Gastrocnemius medialis (tissue), 4 donors: Measurements from ENCODE around the gene FAM25G. TPM values are rescaled to one million over a fixed set of nuclear protein-coding genes. Genes with fewer than 3 reads are reported as not detected.

Experiments
- ATAC-seq, 2 donors: fragments of 150-250 bp; one replicate each; pipeline ENCODE4 v1.9.1; 2016
- DNase-seq, 2 donors: peaks; one replicate each; pipeline ENCODE4 v3.0.0-alpha.2; 2019
- H3K27ac ChIP-seq, 4 donors: fragments of 200-600 bp; sonication (generic); 1 replicate in 1 of 4; 2 replicates in 3 of 4; pipeline ENCODE4 v1.5.1; 2016 to 2018; ENCODE audit warnings: mild to moderate bottlenecking in 2 of 4, moderate library complexity in 1 of 4
- H3K27me3 ChIP-seq, 3 donors: fragments of 200-600 bp; sonication (generic) in 2 of 3; 1 replicate in 1 of 3; 2 replicates in 2 of 3; pipeline versions ENCODE4 v1.5.1 to v1.6.0; 2016 to 2019; ENCODE audit warnings: mild to moderate bottlenecking in 1 of 3, moderate library complexity in 1 of 3
- H3K36me3 ChIP-seq, 2 donors: fragments of 200-600 bp; sonication (generic) in 1 of 2; one replicate each; pipeline ENCODE4 v1.5.1; 2017 to 2018
- H3K4me1 ChIP-seq, 2 donors: fragments of 200-600 bp; sonication (generic) in 1 of 2; one replicate each; pipeline ENCODE4 v1.5.1; 2016 to 2017; ENCODE audit warnings: mild to moderate bottlenecking in 2 of 2
- H3K4me3 ChIP-seq, 4 donors: fragments of 200-600 bp; sonication (generic) in 3 of 4; 1 replicate in 1 of 4; 2 replicates in 3 of 4; pipeline ENCODE4 v1.5.1; 2016 to 2019; ENCODE audit warnings: mild to moderate bottlenecking in 2 of 4
- H3K9me3 ChIP-seq, 3 donors: fragments of 200-600 bp; sonication (generic) in 2 of 3; 1 replicate in 1 of 3; 2 replicates in 2 of 3; pipeline ENCODE4 v1.5.1; 2016 to 2019
- CTCF ChIP-seq, 5 experiments: fragments of 450-650 bp in 3 of 5; fragments of 200-600 bp in 2 of 5; sonication (generic) in 2 of 5; IDR thresholded peaks in 4 of 5; conservative IDR thresholded peaks in 1 of 5; 1 replicate in 4 of 5; 2 replicates in 1 of 5; pipeline ENCODE4 v1.5.1; 2016 to 2019; ENCODE audit warnings: antibody characterized with exemption in 5 of 5, mild to moderate bottlenecking in 3 of 5, moderate library complexity in 3 of 5
- POLR2A ChIP-seq, 2 donors: fragments of 450-650 bp; IDR thresholded peaks; one replicate each; pipeline ENCODE4 v1.6.1; 2017; ENCODE audit warnings: antibody characterized with exemption in 2 of 2, mild to moderate bottlenecking in 2 of 2, moderate library complexity in 2 of 2
- in situ Hi-C, 4 donors: fragments of 200-750 bp; cut with MboI; loops; one replicate each; pipeline versions ENCODE4 v1.15.0 to v1.8.0; 2017; ENCODE audit warnings: low sequenced_read_pairs in 4 of 4
- intact Hi-C: fragments of 100-400 bp; cut with DNase I; formaldehyde crosslinking; loops from one replicate; pipeline ENCODE4 v1.15.1; 2023; ENCODE audit warnings: low total_unique reads
- total RNA-seq, 4 donors: library from RNA; depleted of rRNA; stranded (reverse); fragments of >200 nt; gene quantifications; one replicate each; pipeline versions ENCODE4 v1.1.0 to v1.2.3, GENCODE V29; 2016

The FAM25G gene
- total RNA-seq, 4 donors from 2014 or later: not detected

GRCh38 chr10:47451273-47451997, 40.1 kb downstream of the FAM25G start:
- no peak overlapping the region for H3K4me3 ChIP-seq
- ATAC-seq: no peak
- DNase-seq: no peak
- TF ChIP-seq CTCF (IDR thresholded peaks at IDR 0.05 in 4 of 5, conservative IDR thresholded peaks at IDR 0.05 in 1 of 5) (no peak), POLR2A (IDR thresholded peaks at IDR 0.05) (no peak)
- no peaks in the 10 kb centered on the region for H3K36me3 ChIP-seq
- H3K9me3 ChIP-seq: no peaks in the 10 kb centered on the region
- H3K27ac ChIP-seq: no peak overlapping the region
- intact Hi-C loops (no loop called here), in situ Hi-C loops (no loop called here)
- H3K4me1 ChIP-seq: no peaks in the 10 kb centered on the region
- H3K27me3 ChIP-seq: no peaks in the 10 kb centered on the region

- intact Hi-C loops (no loop called here), in situ Hi-C loops (no loop called here)
- DNase-seq (no peak), ATAC-seq (no peak)
- H3K9me3 ChIP-seq: no peaks in the 10 kb centered on the region
- no peaks in the 10 kb centered on the region for H3K4me1 ChIP-seq
- H3K27ac ChIP-seq: no peak overlapping the region
- H3K36me3 ChIP-seq: no peaks in the 10 kb centered on the region
- H3K27me3 ChIP-seq: no peaks in the 10 kb centered on the region
- TF ChIP-seq CTCF (IDR thresholded peaks at IDR 0.05 in 4 of 5, conservative IDR thresholded peaks at IDR 0.05 in 1 of 5) (no peak), POLR2A (IDR thresholded peaks at IDR 0.05) (no peak)
- H3K4me3 ChIP-seq: no peak overlapping the region
Measured at GRCh38 chr10:47450442-47450841, 41.1 kb downstream of the FAM25G start.

GRCh38 chr10:47449979-47450378, 41.5 kb downstream of the FAM25G start:
- in situ Hi-C loops (no loop called here), intact Hi-C loops (no loop called here)
- H3K36me3 ChIP-seq: no peaks in the 10 kb centered on the region
- H3K27me3 ChIP-seq: no peaks in the 10 kb centered on the region
- no peaks in the 10 kb centered on the region for H3K4me1 ChIP-seq
- no peak overlapping the region for H3K27ac ChIP-seq
- ATAC-seq: no peak
- no peaks in the 10 kb centered on the region for H3K9me3 ChIP-seq
- H3K4me3 ChIP-seq: no peak overlapping the region
- TF ChIP-seq CTCF (IDR thresholded peaks at IDR 0.05 in 4 of 5, conservative IDR thresholded peaks at IDR 0.05 in 1 of 5) (no peak), POLR2A (IDR thresholded peaks at IDR 0.05) (no peak)
- DNase-seq: no peak

GRCh38 chr10:47449102-47449978, 42.2 kb downstream of the FAM25G start:
- in situ Hi-C loops: no loop called here
- Histone ChIP-seq H3K9me3 (no peaks in the 10 kb centered on the region), H3K36me3 (no peaks in the 10 kb centered on the region), H3K27ac (no peak overlapping the region), H3K4me1 (no peaks in the 10 kb centered on the region), H3K27me3 (no peaks in the 10 kb centered on the region), H3K4me3 (no peak overlapping the region)
- TF ChIP-seq CTCF (IDR thresholded peaks at IDR 0.05 in 4 of 5, conservative IDR thresholded peaks at IDR 0.05 in 1 of 5) (no peak), POLR2A (IDR thresholded peaks at IDR 0.05) (no peak)
- DNase-seq (no peak), ATAC-seq (no peak)
- intact Hi-C loops: no loop called here
